DMS 273 (cell line): ENCODE data around the gene AMZ1.
"Not testable (repeated sequence)": the region's sequence is repeated elsewhere in the genome, so short reads cannot be mapped to it uniquely, and the experiment has no call there.

Source experiments
- DNase-seq: peaks from one replicate; lab custom pipeline; 2025; ENCODE audit not compliant: unreplicated experiment; lab: John Stamatoyannopoulos, UW

The AMZ1 gene

GRCh38 chr7:2667843-2668242 is 20.2 kb upstream of the AMZ1 start:
- no peak for DNase-seq

GRCh38 chr7:2668401-2668800 is 19.6 kb upstream of the AMZ1 start:
- DNase-seq, result no peak

GRCh38 chr7:2670171-2670570 is 17.8 kb upstream of the AMZ1 start:
- DNase-seq, result no peak

- peak; percentile 92 for DNase-seq
Observed at GRCh38 chr7:2670720-2671391, 17.1 kb upstream of the AMZ1 start.

DNA sequence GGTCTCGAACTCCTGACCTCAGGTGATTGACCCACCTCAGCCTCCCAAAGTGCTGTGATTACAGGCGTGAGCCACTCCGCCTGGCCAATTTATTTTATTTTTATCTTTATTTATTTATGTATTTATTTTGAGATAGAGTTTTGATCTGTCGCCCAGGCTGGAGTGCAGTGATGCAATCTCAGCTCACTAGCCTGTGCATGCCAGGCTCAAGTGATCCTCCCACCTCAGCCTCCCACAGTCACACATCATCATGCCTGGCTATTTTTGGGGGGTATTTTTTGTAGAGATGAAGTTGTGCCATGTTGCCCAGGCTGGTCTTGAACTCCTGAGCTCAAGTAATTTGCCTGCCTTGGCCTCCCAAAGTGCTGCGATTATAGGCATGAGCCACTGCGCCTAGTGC is 14.8 kb upstream of the AMZ1 start:
- not testable (repeated sequence) for DNase-seq

DNA sequence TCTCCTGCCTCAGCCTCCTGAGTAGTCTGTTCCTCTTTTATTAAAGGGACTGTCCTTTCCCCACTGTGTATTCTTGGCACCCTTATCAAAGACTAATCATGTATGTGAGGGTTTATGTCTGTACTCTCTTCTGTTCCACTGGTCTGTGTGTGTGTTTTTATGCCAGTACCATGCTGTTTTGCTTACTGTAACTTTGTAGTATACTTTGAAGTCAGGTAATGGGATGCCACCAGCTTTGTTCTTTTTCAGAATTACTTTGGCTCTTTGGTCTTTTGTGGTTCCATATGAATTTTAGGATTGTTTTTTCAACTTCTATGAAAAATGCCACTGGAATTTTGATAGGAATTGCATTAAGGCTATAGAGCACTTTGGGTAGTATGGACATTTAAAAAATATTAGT is 14.1 kb upstream of the AMZ1 start:
- DNase-seq, result no peak

GRCh38 chr7:2675256-2675764 is 12.7 kb upstream of the AMZ1 start:
- no peak for DNase-seq

- not testable (repeated sequence) for DNase-seq
Observed at GRCh38 chr7:2676576-2676975, 11.4 kb upstream of the AMZ1 start.

DNA sequence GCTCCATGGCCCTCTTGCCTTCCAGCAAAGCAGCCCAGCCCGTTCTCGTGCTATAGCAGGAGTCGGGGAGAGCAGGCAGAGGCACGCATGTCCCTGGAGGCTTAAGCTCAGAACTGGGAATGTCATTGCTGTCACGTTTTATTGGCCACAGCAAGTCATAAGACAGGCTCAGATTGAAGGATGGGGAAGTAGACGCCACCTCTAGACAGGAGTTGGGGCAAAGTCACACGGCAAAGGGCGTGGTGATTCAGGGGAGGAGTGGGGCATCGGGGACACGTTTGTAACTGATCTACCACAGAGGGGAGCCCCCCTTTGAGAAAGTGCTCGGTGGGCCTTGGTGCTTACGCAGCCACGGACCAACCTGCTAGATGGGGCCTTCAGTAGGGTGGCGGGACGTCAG is 9.5 kb upstream of the AMZ1 start:
- not testable (repeated sequence) for DNase-seq

DNA sequence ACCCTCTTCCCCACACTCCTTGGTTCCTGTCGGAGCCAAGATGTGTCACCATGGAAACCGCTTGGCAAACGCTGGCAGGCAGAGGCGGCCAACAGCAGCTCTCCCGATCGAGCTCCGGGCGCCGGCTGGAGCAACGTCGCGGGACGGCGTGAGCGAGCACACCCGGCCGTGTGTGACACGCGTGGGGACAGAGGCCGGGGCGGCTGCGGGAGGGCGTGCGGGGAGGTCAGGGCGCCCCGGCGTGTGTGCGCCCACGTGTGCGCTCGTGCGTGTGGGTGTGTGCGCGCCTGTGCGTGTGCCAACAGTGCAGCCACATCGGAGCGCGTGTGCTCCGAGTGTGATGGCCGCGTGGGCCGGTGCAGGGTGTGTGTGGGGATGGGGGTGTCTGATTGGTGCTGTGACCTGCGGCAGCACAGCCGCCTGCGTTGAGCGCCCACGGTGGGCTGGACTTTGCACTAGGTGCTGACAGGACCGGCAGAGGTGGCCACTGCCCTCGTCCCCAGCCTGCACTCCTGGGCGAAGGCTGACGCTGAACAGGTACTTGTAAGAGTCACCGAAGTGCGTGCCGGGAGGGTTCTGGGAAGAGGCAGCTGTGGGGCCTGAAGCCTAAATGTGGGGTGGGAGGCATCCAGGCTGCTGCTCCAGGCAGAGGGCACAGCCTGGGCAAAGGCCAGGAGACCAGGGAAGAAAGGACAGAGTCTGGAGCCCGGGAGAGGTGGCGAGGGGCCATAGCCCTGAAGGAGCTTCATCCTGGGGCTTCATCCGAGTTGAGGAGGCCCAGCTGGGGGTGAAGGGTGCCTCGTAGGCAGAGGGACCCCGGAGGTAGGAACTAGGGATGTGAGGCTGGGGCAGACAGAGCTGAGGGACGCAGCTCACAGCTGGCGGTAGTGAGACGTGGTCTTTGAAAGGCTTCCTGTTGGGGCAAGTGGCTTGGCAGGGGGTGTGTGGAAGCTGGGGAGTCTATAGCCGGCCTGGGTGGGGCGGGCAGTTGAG is 8.6 kb upstream of the AMZ1 start:
- peak; percentile 69 for DNase-seq

- DNase-seq, result no peak
Observed at GRCh38 chr7:2680256-2680655, 7.7 kb upstream of the AMZ1 start.

GRCh38 chr7:2680792-2681490 is 7.1 kb upstream of the AMZ1 start:
- peak; percentile 93 for DNase-seq

GRCh38 chr7:2681929-2682799 is 5.8 kb upstream of the AMZ1 start:
- no peak for DNase-seq

- no peak for DNase-seq
Observed at GRCh38 chr7:2684501-2684900, 3.5 kb upstream of the AMZ1 start.

GRCh38 chr7:2686101-2686500 is 1.9 kb upstream of the AMZ1 start:
- DNase-seq, result no peak

- peak; percentile 59 for DNase-seq
Observed at GRCh38 chr7:2687338-2687869, 598 bp upstream of the AMZ1 start.

DNA sequence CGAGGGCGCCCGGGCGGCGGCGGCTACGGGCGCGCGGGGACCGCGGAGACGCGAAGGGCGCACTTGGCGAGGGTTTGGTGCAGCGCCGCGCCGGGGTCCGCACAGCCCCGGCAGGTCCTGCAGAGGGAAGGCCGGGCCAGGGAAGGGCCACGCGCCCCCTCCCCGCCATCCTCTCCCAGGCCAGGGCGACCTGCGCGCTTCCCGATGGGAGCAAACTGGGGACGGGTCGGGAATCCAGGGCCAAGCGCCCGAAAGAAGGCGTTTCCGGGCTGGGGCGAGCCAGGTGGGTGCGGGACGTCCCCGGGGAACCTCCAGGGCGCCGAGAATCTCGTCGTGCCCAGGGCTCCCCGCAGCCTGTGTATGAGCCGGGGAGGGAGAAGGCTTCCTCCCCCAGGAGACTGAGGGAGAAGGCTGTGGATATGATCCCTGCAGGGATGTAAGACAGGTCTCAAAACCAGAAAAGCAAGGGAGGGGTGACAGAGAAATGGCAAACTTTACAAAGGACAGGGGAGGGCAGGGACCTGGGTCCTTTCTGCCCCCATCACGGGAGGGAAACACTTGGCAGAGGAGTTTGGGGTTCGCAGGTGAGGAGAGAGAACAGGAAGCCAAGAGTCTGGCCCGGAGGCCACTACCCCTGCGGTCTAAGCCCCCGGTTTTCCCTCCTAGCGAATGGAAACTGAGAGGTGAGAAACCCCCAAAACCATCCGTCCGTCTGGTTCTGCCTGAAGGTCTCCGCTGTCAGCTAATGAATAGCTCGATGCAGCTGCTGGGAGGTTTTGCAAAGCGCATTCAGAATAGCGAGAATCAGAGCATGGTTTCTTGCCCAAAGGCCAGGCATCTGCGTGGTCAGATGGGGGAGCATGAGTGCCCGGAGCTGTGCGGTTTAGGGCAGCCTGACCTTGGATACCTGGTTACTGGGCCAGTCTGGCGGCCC is 674 bp downstream of the AMZ1 start:
- DNase-seq, result peak; percentile 45

GRCh38 chr7:2689343-2689847 is 1.4 kb downstream of the AMZ1 start:
- DNase-seq, result no peak
